A549 (cell line): ENCODE results near the gene RIPPLY3. TPM values are rescaled to one million over a fixed set of nuclear protein-coding genes. Genes with fewer than 3 reads are reported as not detected.

Source experiments
- ATAC-seq, 2 experiments: fragments of 200-7000 bp in 1 of 2; fragments of >200 bp in 1 of 2; cut with Nextera tagmentation in 1 of 2; cut with Tn5 transposase in 1 of 2; 3 replicates each; pipeline versions ENCODE4 v1.8.0 to v1.9.1; 2018 to 2020; ENCODE audit warnings: mild to moderate bottlenecking in 1 of 2, moderate library complexity in 1 of 2
- CTCF ChIA-PET: fragments of 300-600 bp; sonication (Branson Sonifier 250); formaldehyde crosslinking; extraction: SDS; loops from one replicate; lab custom pipeline; 2021; ENCODE audit warnings: antibody characterized with exemption, inconsistent platforms; lab: Yijun Ruan, JAX
- POLR2A ChIA-PET: fragments of 350-600 bp; formaldehyde crosslinking; extraction: SDS; loops from one replicate; lab custom pipeline; 2021; ENCODE audit warnings: antibody characterized with exemption, inconsistent platforms; lab: Yijun Ruan, JAX
- DNase-seq, 2 experiments: peaks; one replicate each; pipeline versions ENCODE4 v3.0.0 to v3.0.0-alpha.2; 2011 to 2016; ENCODE audit warnings: low read depth in 1 of 2, low spot score in 1 of 2
- FAIRE-seq: peaks from 2 replicates; lab custom pipeline; 2011; peaks lifted over from hg19 to GRCh38; lab: Jason Lieb, UNC
- H3K27ac ChIP-seq, 2 experiments: fragments of >200 bp; sonication (Bioruptor Twin); formaldehyde crosslinking; 3 replicates each; pipeline ENCODE4 v1.5.1; 2016 to 2017
- H3K4me1 ChIP-seq: fragments of >200 bp; sonication (Bioruptor Twin); formaldehyde crosslinking; 3 replicates; pipeline ENCODE4 v1.6.1; 2016
- H3K4me2 ChIP-seq: fragments of >200 bp; sonication (Bioruptor Twin); formaldehyde crosslinking; 3 replicates; pipeline ENCODE4 v1.6.1; 2016
- H3K4me3 ChIP-seq: fragments of >200 bp; sonication (Bioruptor Twin); formaldehyde crosslinking; 3 replicates; pipeline ENCODE4 v1.5.1; 2016
- H3K9me3 ChIP-seq: fragments of >200 bp; sonication (Bioruptor Twin); formaldehyde crosslinking; 3 replicates; pipeline ENCODE4 v1.6.1; 2016
- CBX2 ChIP-seq: fragments of 200-600 bp; sonication (generic); IDR thresholded peaks from 2 replicates; pipeline ENCODE4 v1.6.1; 2016; ENCODE audit warnings: low read depth, mild to moderate bottlenecking, borderline replicate concordance
- CHD4 ChIP-seq: fragments of 200-600 bp; sonication (generic); IDR thresholded peaks from 2 replicates; pipeline ENCODE4 v1.6.1; 2016; ENCODE audit warnings: antibody characterized with exemption, mild to moderate bottlenecking, borderline replicate concordance
- EHF ChIP-seq: fragments of 250-450 bp; sonication (Bioruptor Pico); IDR thresholded peaks from 2 replicates; pipeline ENCODE4 v1.5.0; 2020; ENCODE audit warnings: mild to moderate bottlenecking
- EP300 ChIP-seq, 2 experiments: fragments of >200 bp; sonication (Bioruptor Twin); formaldehyde crosslinking; IDR thresholded peaks; 2 replicates in 1 of 2; 3 replicates in 1 of 2; pipeline ENCODE4 v1.6.1; 2016 to 2017
- ESRRA ChIP-seq: fragments of 150-350 bp; IDR thresholded peaks from 2 replicates; pipeline ENCODE4 v1.6.1; 2014; ENCODE audit warnings: mild to moderate bottlenecking, low read length, borderline replicate concordance
- FOSB ChIP-seq: fragments of 250-450 bp; sonication (Bioruptor Pico); IDR thresholded peaks from 2 replicates; pipeline ENCODE4 v1.5.0; 2020; ENCODE audit warnings: mild to moderate bottlenecking, moderate library complexity
- FOSL2 ChIP-seq, 2 experiments: fragments of 450-650 bp in 1 of 2; fragments of >200 bp in 1 of 2; sonication (Bioruptor Twin) in 1 of 2; formaldehyde crosslinking; IDR thresholded peaks; 2 replicates each; pipeline versions ENCODE4 v1.5.0 to v1.6.1; 2016 to 2020; ENCODE audit warnings: mild to moderate bottlenecking in 1 of 2, moderate library complexity in 1 of 2
- FOXS1 ChIP-seq: fragments of 250-450 bp; sonication (Bioruptor Pico); IDR thresholded peaks from 2 replicates; pipeline ENCODE4 v1.5.0; 2020; ENCODE audit warnings: mild to moderate bottlenecking, moderate library complexity
- GATA3 ChIP-seq: IDR thresholded peaks from 2 replicates; pipeline ENCODE4 v1.6.1; 2012; ENCODE audit warnings: borderline replicate concordance
- HEYL ChIP-seq: fragments of 250-450 bp; sonication (Bioruptor Pico); IDR thresholded peaks from 2 replicates; pipeline ENCODE4 v1.8.0; 2021; ENCODE audit warnings: mild to moderate bottlenecking, moderate library complexity
- HOXA7 ChIP-seq: fragments of 250-450 bp; sonication (Bioruptor Pico); IDR thresholded peaks from 2 replicates; pipeline ENCODE4 v1.5.0; 2020; ENCODE audit warnings: mild to moderate bottlenecking, moderate library complexity
- HOXB13 ChIP-seq: fragments of 250-450 bp; sonication (Bioruptor Pico); IDR thresholded peaks from 2 replicates; pipeline ENCODE4 v1.5.0; 2020; ENCODE audit warnings: low read depth, mild to moderate bottlenecking, moderate library complexity
- HOXB5 ChIP-seq: fragments of 250-450 bp; sonication (Bioruptor Pico); IDR thresholded peaks from 2 replicates; pipeline ENCODE4 v1.5.0; 2020; ENCODE audit warnings: mild to moderate bottlenecking, moderate library complexity
- JUNB ChIP-seq: fragments of >200 bp; sonication (Bioruptor Twin); formaldehyde crosslinking; IDR thresholded peaks from 2 replicates; pipeline ENCODE4 v1.6.1; 2016
- KDM1A ChIP-seq: fragments of 200-600 bp; sonication (generic); IDR thresholded peaks from 2 replicates; pipeline ENCODE4 v1.6.1; 2016; ENCODE audit warnings: low read depth, mild to moderate bottlenecking
- MAFK ChIP-seq: fragments of 450-650 bp; IDR thresholded peaks from 2 replicates; pipeline ENCODE4 v1.6.1; 2014; ENCODE audit not compliant: partially characterized antibody
- MYC ChIP-seq: IDR thresholded peaks from 2 replicates; pipeline ENCODE4 v1.6.1; 2012; ENCODE audit warnings: mild to moderate bottlenecking, inconsistent platforms, low read length, improper control_type of control experiment, borderline replicate concordance
- NR3C1 ChIP-seq: fragments of >200 bp; sonication (Bioruptor Twin); formaldehyde crosslinking; IDR thresholded peaks from 3 replicates; pipeline ENCODE4 v1.6.1; 2017
- PHF8 ChIP-seq: fragments of 200-600 bp; sonication (generic); IDR thresholded peaks from 2 replicates; pipeline ENCODE4 v1.6.1; 2016; ENCODE audit warnings: low read depth, mild to moderate bottlenecking, antibody characterized with exemption, moderate library complexity, borderline replicate concordance
- POLR2A ChIP-seq: IDR thresholded peaks from 2 replicates; pipeline ENCODE4 v1.6.1; 2012; ENCODE audit warnings: mild to moderate bottlenecking, low read length
- POLR2AphosphoS2 ChIP-seq: conservative IDR thresholded peaks from 2 replicates; pipeline ENCODE4 v1.6.1; 2012; ENCODE audit warnings: low read length, improper control_type of control experiment, inconsistent platforms
- RAD21 ChIP-seq, 2 experiments: fragments of >200 bp in 1 of 2; sonication (Bioruptor Twin) in 1 of 2; formaldehyde crosslinking in 1 of 2; IDR thresholded peaks in 1 of 2; conservative IDR thresholded peaks in 1 of 2; 2 replicates in 1 of 2; 3 replicates in 1 of 2; pipeline ENCODE4 v1.6.1; 2012 to 2018; ENCODE audit warnings: inconsistent platforms in 1 of 2
- RCOR1 ChIP-seq: fragments of 150-350 bp; IDR thresholded peaks from 2 replicates; pipeline ENCODE4 v1.6.1; 2014; ENCODE audit warnings: antibody characterized with exemption, low read length, low read depth
- RFX5 ChIP-seq: fragments of 450-650 bp; IDR thresholded peaks from 2 replicates; pipeline ENCODE4 v1.7.1; 2014; ENCODE audit warnings: antibody characterized with exemption, mild to moderate bottlenecking, moderate library complexity
- TFCP2L1 ChIP-seq: fragments of 250-450 bp; sonication (Bioruptor Pico); IDR thresholded peaks from 2 replicates; pipeline ENCODE4 v1.5.0; 2021; ENCODE audit warnings: mild to moderate bottlenecking
- TP53 ChIP-seq: fragments of 250-450 bp; sonication (Bioruptor Pico); IDR thresholded peaks from 2 replicates; pipeline ENCODE4 v1.5.0; 2021; ENCODE audit warnings: mild to moderate bottlenecking, moderate library complexity
- ZC3H11A ChIP-seq: fragments of 450-650 bp; IDR thresholded peaks from 2 replicates; pipeline ENCODE4 v1.6.1; 2014; ENCODE audit warnings: antibody characterized with exemption, mild to moderate bottlenecking
- WGBS: methylation state at CpG from one replicate; pipeline ENCODE4 v1.1.6; 2017; ENCODE audit errors: missing lambda C conversion rate; 5-methylcytosine and 5-hydroxymethylcytosine counted together
- polyA plus RNA-seq, 4 experiments: library from polyadenylated mRNA; depleted of rRNA in 3 of 4; stranded (reverse); fragments of >200 nt; fragmentation: RNase III in 1 of 4; extraction: RNeasy Plus Mini Kit Qiagen cat#74134 plus additional on column Dnase treatment in 1 of 4; gene quantifications; 2 replicates in 3 of 4; 3 replicates in 1 of 4; pipeline ENCODE4 v1.2.3, GENCODE V29; 2011 to 2017
- TF ChIP-seq, protein P1 (sequence below): fragments of >200 bp; sonication (Bioruptor Twin); formaldehyde crosslinking; IDR thresholded peaks from 3 replicates; pipeline ENCODE4 v1.6.1; 2016

RIPPLY3 gene
- polyA plus RNA-seq, 2 of the 4 experiments (the other 2 are of a cell fraction): 0.65 to 1.5 TPM

DNA sequence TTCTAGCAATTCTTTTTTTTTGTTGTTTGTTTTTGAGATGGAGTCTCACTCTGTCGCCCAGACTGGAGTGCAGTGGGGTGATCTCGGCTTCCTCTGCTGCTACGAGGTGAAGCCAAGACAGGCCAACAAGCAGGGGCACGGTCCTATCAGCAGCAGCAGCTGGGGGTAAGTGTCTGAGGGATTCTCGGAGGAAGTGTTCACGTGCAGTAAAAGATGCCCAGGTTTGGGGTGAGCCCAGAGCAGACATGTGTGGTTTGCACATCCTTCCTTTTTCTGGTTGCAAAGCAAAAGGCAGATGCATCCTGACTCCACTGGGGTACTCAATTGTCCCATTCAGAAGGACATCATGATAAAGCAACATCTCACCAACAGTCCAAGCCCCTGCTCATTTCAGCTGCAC lies 38.6 kb downstream of the RIPPLY3 start:
- Histone ChIP-seq H3K4me3 (no peak overlapping the region), H3K27ac (no peak overlapping the region), H3K4me2 (no peak overlapping the region), H3K9me3 (no peaks in the 10 kb centered on the region), H3K4me1 (peaks cover 8% of the 10 kb centered on the region)
- ATAC-seq (no peak), FAIRE-seq (no peak), DNase-seq (no peak)
- TF ChIP-seq HOXB5: no peak
- TF ChIP-seq TP53 (CRISPR knock-in tag): no peak
- TF ChIP-seq HOXA7 (CRISPR knock-in tag): no peak
- no peak for TF ChIP-seq HEYL (CRISPR knock-in tag)
- no peak for TF ChIP-seq RFX5
- TF ChIP-seq ESRRA: no peak
- TF ChIP-seq PHF8: no peak
- TF ChIP-seq FOSB (CRISPR knock-in tag): no peak
- no peak for TF ChIP-seq MAFK
- TF ChIP-seq CHD4: no peak
- TF ChIP-seq, protein P1, sequence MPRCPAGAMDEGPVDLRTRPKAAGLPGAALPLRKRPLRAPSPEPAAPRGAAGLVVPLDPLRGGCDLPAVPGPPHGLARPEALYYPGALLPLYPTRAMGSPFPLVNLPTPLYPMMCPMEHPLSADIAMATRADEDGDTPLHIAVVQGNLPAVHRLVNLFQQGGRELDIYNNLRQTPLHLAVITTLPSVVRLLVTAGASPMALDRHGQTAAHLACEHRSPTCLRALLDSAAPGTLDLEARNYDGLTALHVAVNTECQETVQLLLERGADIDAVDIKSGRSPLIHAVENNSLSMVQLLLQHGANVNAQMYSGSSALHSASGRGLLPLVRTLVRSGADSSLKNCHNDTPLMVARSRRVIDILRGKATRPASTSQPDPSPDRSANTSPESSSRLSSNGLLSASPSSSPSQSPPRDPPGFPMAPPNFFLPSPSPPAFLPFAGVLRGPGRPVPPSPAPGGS: no peak
- TF ChIP-seq ZC3H11A: no peak
- no peak for TF ChIP-seq EHF
- TF ChIP-seq KDM1A: no peak
- TF ChIP-seq NR3C1: no peak
- CTCF ChIA-PET: interaction anchor here (2.1 kb wide), 1 partner anchor 55 kb away, joined by 9 read pairs; no protein-coding TSS in a partner anchor
- POLR2A ChIA-PET: no interaction called here
- WGBS: 86% methylated on average over 5 of the region's 6 CpGs

DNA sequence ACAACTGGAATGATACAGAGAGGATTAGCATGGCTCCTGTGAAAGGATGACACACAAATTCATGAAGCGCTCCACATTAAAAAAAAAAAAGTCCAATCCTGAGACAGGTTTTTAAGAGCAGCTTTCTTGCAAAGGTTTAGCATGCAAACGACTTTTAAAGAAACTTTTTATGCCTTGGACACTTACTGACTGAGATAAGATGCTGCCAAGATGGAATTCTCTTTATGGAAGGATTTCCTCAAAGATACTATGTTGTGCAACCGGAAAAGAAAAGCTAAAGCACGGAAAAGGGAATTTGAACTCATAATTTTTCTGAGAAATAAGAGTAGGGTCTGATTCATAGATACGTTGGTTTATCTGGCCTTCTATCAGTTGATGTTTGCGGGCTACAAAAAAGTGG lies 39.1 kb downstream of the RIPPLY3 start:
- Histone ChIP-seq H3K4me3 (no peak overlapping the region), H3K4me2 (no peak overlapping the region), H3K27ac (no peak overlapping the region), H3K4me1 (peaks cover 8% of the 10 kb centered on the region), H3K9me3 (no peaks in the 10 kb centered on the region)
- no peak for DNase-seq
- FAIRE-seq: no peak
- TF ChIP-seq, protein P1: no peak
- TF ChIP-seq POLR2A: no peak
- no peak for TF ChIP-seq GATA3
- no peak for TF ChIP-seq HOXB13 (CRISPR knock-in tag)
- TF ChIP-seq TFCP2L1 (CRISPR knock-in tag): no peak
- TF ChIP-seq TP53 (CRISPR knock-in tag): no peak
- TF ChIP-seq RAD21 (conservative IDR thresholded peaks at IDR 0.05 in 1 of 2, IDR thresholded peaks at IDR 0.05 in 1 of 2): no peak
- no peak for TF ChIP-seq JUNB
- no peak for TF ChIP-seq RCOR1
- no peak for TF ChIP-seq MYC
- TF ChIP-seq EP300 (IDR thresholded peaks at IDR 0.05): no peak
- TF ChIP-seq HOXA7 (CRISPR knock-in tag): no peak
- TF ChIP-seq FOSL2 (IDR thresholded peaks at IDR 0.05): no peak
- TF ChIP-seq FOSL2 (CRISPR knock-in tag; IDR thresholded peaks at IDR 0.05): no peak
- no peak for TF ChIP-seq KDM1A
- no peak for TF ChIP-seq POLR2AphosphoS2
- no peak for TF ChIP-seq CBX2
- no peak for TF ChIP-seq FOXS1 (CRISPR knock-in tag)
- ChIA-PET CTCF (interaction anchor here (1.2 to 2.1 kb wide), 2 partner anchors 56 to 68 kb away, joined by 3 to 9 read pairs; no protein-coding TSS in a partner anchor), POLR2A (no interaction called here)
- 80% methylated on average over 6 of the region's 6 CpGs for WGBS
- ATAC-seq: no peak
